HEK293 (cell line): Measurements from ENCODE around the gene COBL.
A peak's percentile ranks its signal among the peaks of the same experiment; 100 is the strongest.

Source experiments
- BCL11B ChIP-seq: fragments of 450-650 bp; formaldehyde crosslinking; IDR thresholded peaks from 2 replicates; pipeline ENCODE4 v1.5.1; 2016; ENCODE audit warnings: low read depth, missing biosample characterization, missing genetic modification characterization
- INSM2 ChIP-seq: fragments of 450-650 bp; formaldehyde crosslinking; IDR thresholded peaks from 2 replicates; pipeline ENCODE4 v1.5.1; 2016; ENCODE audit warnings: missing biosample characterization, missing genetic modification characterization
- KLF16 ChIP-seq: fragments of 450-650 bp; formaldehyde crosslinking; IDR thresholded peaks from 2 replicates; pipeline ENCODE4 v1.5.1; 2017; ENCODE audit warnings: missing biosample characterization, missing genetic modification characterization
- PATZ1 ChIP-seq: fragments of 450-650 bp; formaldehyde crosslinking; IDR thresholded peaks from 2 replicates; pipeline ENCODE4 v1.5.1; 2016; ENCODE audit warnings: missing biosample characterization, missing genetic modification characterization
- PRDM10 ChIP-seq: fragments of 450-650 bp; formaldehyde crosslinking; IDR thresholded peaks from 2 replicates; pipeline ENCODE4 v1.5.1; 2016; ENCODE audit warnings: missing biosample characterization, missing genetic modification characterization
- REST ChIP-seq: fragments of 450-650 bp; formaldehyde crosslinking; IDR thresholded peaks from 2 replicates; pipeline ENCODE4 v1.5.1; 2016; ENCODE audit warnings: missing biosample characterization, missing genetic modification characterization
- TRIM28 ChIP-seq: IDR thresholded peaks from 2 replicates; pipeline ENCODE4 v1.6.1; 2011; ENCODE audit warnings: low read length, control low read depth, borderline replicate concordance
- ZBTB11 ChIP-seq: fragments of 450-650 bp; formaldehyde crosslinking; conservative IDR thresholded peaks from 2 replicates; pipeline ENCODE4 v1.5.1; 2016; ENCODE audit warnings: low read depth, missing biosample characterization, missing genetic modification characterization
- ZNF148 ChIP-seq: fragments of 450-650 bp; formaldehyde crosslinking; IDR thresholded peaks from 2 replicates; pipeline ENCODE4 v1.5.0; 2017; ENCODE audit warnings: missing biosample characterization, missing genetic modification characterization, borderline replicate concordance
- ZNF214 ChIP-seq: fragments of 450-650 bp; formaldehyde crosslinking; IDR thresholded peaks from 2 replicates; pipeline ENCODE4 v1.5.1; 2017; ENCODE audit warnings: missing biosample characterization, mild to moderate bottlenecking, missing genetic modification characterization, borderline replicate concordance
- ZNF248 ChIP-seq: fragments of 450-650 bp; formaldehyde crosslinking; IDR thresholded peaks from 2 replicates; pipeline ENCODE4 v1.5.1; 2017; ENCODE audit warnings: missing biosample characterization, missing genetic modification characterization
- ZNF311 ChIP-seq: fragments of 450-650 bp; formaldehyde crosslinking; IDR thresholded peaks from 2 replicates; pipeline ENCODE4 v1.5.1; 2017; ENCODE audit warnings: missing biosample characterization, missing genetic modification characterization, borderline replicate concordance
- ZNF501 ChIP-seq: fragments of 450-650 bp; formaldehyde crosslinking; IDR thresholded peaks from 2 replicates; pipeline ENCODE4 v1.5.1; 2016; ENCODE audit warnings: missing biosample characterization, missing genetic modification characterization
- ZNF561 ChIP-seq: fragments of 450-650 bp; IDR thresholded peaks from 2 replicates; pipeline ENCODE4 v1.5.1; 2018; ENCODE audit warnings: missing biosample characterization, missing genetic modification characterization, borderline replicate concordance
- ZNF692 ChIP-seq: fragments of 450-650 bp; formaldehyde crosslinking; IDR thresholded peaks from 2 replicates; pipeline ENCODE4 v1.5.1; 2016; ENCODE audit warnings: missing biosample characterization, missing genetic modification characterization
- ZNF704 ChIP-seq: fragments of 450-650 bp; formaldehyde crosslinking; IDR thresholded peaks from 2 replicates; pipeline ENCODE4 v1.5.1; 2016; ENCODE audit warnings: missing biosample characterization, missing genetic modification characterization
- ZSCAN30 ChIP-seq: fragments of 450-650 bp; IDR thresholded peaks from 2 replicates; pipeline ENCODE4 v1.5.1; 2018; ENCODE audit warnings: missing biosample characterization, mild to moderate bottlenecking, missing genetic modification characterization, moderate library complexity

COBL gene

GRCh38 chr7:51315393-51316261, 982 bp downstream of the COBL start (continued):
- TF ChIP-seq ZNF692 (tag by site-specific recombination) = peak; percentile 70; the same call in 1 of the 2 replicates
- no peak for TF ChIP-seq ZNF561
- TF ChIP-seq ZBTB11 (tag by site-specific recombination) = no peak
- no peak for TF ChIP-seq TRIM28
- TF ChIP-seq PATZ1 = 0 out of 2 replicates have a peak, but pooled peaks have one; percentile 48
- TF ChIP-seq KLF16 = no peak
- TF ChIP-seq ZNF248 (tag by site-specific recombination) = no peak
- no peak for TF ChIP-seq INSM2 (tag by site-specific recombination)
- no peak for TF ChIP-seq ZNF501 (tag by site-specific recombination)
- no peak for TF ChIP-seq ZNF214 (tag by site-specific recombination)
- TF ChIP-seq ZSCAN30 (tag by site-specific recombination) = no peak
- TF ChIP-seq ZNF148 (tag by site-specific recombination) = no peak
- no peak for TF ChIP-seq ZNF311
- TF ChIP-seq REST = 0 out of 2 replicates have a peak, but pooled peaks have one; percentile 34
- TF ChIP-seq BCL11B (tag by site-specific recombination) = no peak
- peak; percentile 60 for TF ChIP-seq PRDM10 (tag by site-specific recombination)
- TF ChIP-seq ZNF704 (tag by site-specific recombination) = no peak
